ENCODE data around the gene TMEM165.
A peak's percentile ranks its signal among the peaks of the same experiment; 100 is the strongest.
"Not testable (repeated sequence)": the region's sequence is repeated elsewhere in the genome, so short reads cannot be mapped to it uniquely, and the experiment has no call there.

Gene TMEM165, protein sequence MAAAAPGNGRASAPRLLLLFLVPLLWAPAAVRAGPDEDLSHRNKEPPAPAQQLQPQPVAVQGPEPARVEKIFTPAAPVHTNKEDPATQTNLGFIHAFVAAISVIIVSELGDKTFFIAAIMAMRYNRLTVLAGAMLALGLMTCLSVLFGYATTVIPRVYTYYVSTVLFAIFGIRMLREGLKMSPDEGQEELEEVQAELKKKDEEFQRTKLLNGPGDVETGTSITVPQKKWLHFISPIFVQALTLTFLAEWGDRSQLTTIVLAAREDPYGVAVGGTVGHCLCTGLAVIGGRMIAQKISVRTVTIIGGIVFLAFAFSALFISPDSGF

DNA sequence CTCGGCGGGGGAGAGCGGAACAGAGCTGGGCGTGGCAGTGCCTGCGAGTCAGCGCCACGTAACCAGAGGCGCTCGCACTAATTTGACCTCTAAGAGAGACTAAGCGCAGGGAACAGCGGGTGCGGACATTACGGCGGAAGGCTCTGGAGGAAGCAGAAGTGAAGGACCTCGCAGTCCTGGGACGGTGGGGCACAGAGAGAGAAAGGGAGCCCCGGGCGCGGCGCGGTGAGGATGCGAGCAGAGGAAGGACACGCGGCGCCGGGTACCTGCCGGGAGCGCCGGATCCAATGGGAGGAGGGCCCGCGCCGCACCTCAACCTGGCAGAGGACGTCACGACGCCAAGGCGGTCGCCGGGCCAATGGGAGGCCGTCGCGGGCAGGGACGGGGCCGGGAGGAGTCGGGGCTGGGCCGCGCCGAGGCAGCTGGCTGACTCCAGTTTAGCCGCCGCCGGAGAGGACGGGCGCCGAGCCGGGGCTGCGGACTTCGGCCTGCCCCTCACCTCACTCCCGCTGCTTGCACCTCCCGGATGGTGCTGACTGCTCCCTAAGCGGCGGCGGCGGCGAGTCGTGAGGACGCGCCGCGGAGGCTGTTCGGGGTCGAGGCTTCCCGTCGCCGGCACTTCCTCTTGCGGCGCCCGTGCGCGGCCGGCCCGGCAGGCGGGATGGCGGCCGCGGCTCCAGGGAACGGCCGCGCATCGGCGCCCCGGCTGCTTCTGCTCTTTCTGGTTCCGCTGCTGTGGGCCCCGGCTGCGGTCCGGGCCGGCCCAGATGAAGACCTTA, at the start of gene TMEM165:
Gene TMEM165 (plus strand): TSS at position 429 of the 779 bp plus-strand sequence. CDS start 233 bp downstream, at position 662.
- Mint-ChIP-seq H3K4me3 (peak within 1 kb of the TSS; percentile 92), H3K36me3 (ENCODE audit: low read depth) (peaks cover 46% of the 10 kb centered on the region), H3K27me3 (no peaks in the 10 kb centered on the region), H3K4me1 (ENCODE audit: low read depth) (peaks cover 38% of the 10 kb centered on the region), H3K9me3 (no peaks in the 10 kb centered on the region), H3K27ac (peak within 1 kb of the TSS; percentile 96)
- intact Hi-C loops (cut with micrococcal nuclease), result loop anchor here (1.0 to 5.0 kb wide), 2 partner anchors 49 to 152 kb away; partner anchors contain the start of genes CLOCK and SRD5A3

DNA sequence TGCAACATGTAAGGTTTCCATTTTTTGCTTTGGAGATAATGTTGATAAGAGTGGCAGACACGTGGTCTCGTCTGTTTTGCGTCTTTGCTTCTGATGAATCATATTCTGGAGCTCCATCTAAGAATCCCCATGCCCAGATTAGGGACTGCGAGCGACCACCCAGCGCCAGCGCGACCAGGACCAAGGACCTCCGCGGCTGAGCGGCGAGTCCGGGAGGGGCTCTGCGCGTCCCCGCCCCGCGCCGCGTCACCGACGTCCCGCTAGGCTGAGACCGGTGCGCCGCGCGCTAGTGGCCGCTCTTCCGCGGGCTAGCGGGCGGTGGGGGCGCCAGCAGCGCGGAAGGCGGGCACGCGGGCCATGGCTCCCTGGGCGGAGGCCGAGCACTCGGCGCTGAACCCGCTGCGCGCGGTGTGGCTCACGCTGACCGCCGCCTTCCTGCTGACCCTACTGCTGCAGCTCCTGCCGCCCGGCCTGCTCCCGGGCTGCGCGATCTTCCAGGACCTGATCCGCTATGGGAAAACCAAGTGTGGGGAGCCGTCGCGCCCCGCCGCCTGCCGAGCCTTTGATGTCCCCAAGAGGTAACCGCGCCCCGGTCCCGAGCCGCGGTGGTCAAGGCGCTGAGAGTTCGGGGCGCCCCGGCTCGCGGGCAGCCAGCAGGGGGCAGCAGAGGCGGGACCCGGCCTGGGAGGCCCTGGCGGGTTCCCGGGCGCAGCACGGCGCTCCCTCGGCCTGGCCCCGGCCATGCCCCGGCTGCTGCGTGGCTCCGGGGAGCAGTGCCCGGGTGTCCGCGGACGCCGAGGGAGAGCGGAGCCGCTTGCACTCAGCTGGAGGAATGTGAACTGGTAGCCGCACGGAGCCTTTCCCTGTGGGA, 49.5 kb upstream of the TMEM165 start, which contains the start of gene SRD5A3:
Gene SRD5A3 (plus strand): TSS at position 263 of the 871 bp plus-strand sequence. CDS start 95 bp downstream, at position 358.
- Mint-ChIP-seq H3K27ac (peak within 1 kb of the TSS; percentile 93), H3K4me3 (peak within 1 kb of the TSS; percentile 93), H3K27me3 (no peaks in the 10 kb centered on the region), H3K9me3 (no peaks in the 10 kb centered on the region), H3K36me3 (ENCODE audit: low read depth) (peaks cover 13% of the 10 kb centered on the region), H3K4me1 (ENCODE audit: low read depth) (peaks cover 16% of the 10 kb centered on the region)
- intact Hi-C loops (cut with micrococcal nuclease), result loop anchor here (1.0 to 5.0 kb wide), 4 partner anchors 49 to 603 kb away; partner anchors contain the start of genes CEP135, CLOCK, EXOC1 and TMEM165

DNA sequence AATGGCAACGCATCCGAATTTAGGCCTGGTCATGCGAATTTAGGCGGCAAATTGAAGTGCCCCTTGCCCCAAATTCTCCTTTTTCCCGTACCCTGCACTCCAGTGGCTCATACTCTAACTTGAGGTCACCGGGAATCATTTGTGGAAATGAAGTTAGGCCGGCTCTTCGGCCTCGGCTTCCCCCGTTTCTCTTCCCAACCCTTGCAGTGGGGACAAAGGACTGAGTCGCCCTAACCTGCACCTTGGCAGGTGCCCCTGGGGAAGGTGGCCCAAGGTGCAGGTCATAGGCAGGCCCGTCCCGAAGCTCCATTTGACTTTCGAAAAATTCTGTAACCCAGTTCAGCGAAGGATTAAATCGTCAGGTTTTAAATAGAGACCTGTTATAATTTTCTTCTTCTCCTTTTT, 48.9 kb upstream of the TMEM165 start:
- intact Hi-C loops (cut with micrococcal nuclease), result loop anchor here (1.0 to 5.0 kb wide), 4 partner anchors 48 to 602 kb away; partner anchors contain the start of genes CEP135, CLOCK, EXOC1 and TMEM165
- peak overlapping the region; percentile 93 for H3K27ac Mint-ChIP-seq
- H3K9me3 Mint-ChIP-seq, result no peaks in the 10 kb centered on the region

DNA sequence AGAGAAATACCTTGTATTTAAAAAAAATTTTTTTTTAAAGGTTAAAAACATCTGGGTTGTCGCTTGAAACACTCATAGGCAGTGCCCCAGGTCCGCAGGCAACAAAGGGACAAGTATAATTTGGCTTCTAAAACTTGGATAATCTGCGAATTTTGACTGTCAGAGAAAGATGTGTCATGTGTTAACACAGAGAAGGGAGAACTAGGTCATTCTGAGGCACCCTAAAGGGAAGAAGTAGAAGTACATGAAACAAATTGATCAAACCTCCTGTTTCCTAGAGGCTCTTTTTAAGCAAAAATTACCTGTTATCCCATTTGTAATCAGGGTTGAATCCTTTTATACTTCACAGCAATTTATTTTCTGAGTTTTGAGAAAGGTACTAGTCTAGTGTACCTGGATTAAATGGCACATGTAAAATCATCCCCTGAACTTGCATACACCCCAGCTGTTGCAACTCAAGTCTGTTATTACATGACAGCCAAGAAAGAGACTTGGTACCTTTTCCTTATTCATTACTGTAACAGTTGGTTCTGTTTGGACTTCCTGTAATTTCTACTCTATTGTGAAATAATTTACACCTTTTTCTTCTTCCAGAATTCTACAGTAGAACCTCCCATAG, 48.0 kb upstream of the TMEM165 start:
- Mint-ChIP-seq H3K36me3 (ENCODE audit: low read depth) (peaks cover 28% of the 10 kb centered on the region), H3K27me3 (no peaks in the 10 kb centered on the region), H3K27ac (peak overlapping the region; percentile 93), H3K9me3 (peaks cover 5% of the 10 kb centered on the region), H3K4me1 (ENCODE audit: low read depth) (peaks cover 26% of the 10 kb centered on the region), H3K4me3 (no peak overlapping the region)
- intact Hi-C loops (cut with micrococcal nuclease), result loop anchor here (2.0 to 5.0 kb wide), 3 partner anchors 200 to 601 kb away; partner anchors contain the start of genes CEP135, CLOCK and EXOC1

More for the DNA sequence above, 48.9 kb upstream of the TMEM165 start:
- H3K27me3 Mint-ChIP-seq, result no peaks in the 10 kb centered on the region
- peaks cover 20% of the 10 kb centered on the region for H3K36me3 Mint-ChIP-seq (ENCODE audit: low read depth)
- H3K4me3 Mint-ChIP-seq, result peak overlapping the region; percentile 93
- H3K4me1 Mint-ChIP-seq (ENCODE audit: low read depth), result peaks cover 17% of the 10 kb centered on the region

DNA sequence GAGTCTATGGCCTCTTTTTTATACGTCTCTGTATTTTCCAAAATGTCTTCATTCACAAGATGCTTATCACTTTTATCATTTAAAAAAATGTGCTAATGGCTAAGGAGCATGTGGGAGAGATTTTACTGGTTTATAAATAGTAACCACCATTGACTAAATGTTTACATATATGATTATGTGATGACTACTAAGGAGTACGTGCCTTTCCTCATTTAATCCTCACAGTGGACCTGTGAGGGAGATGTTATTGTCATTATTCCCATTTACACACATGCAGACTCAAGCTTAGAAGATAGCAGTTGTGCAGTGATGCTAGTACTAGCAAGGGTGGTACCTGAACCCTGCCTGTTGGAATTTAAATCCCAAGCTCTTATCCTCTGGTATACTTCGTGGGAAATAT, 47.3 kb upstream of the TMEM165 start:
- H3K36me3 Mint-ChIP-seq (ENCODE audit: low read depth), result peaks cover 36% of the 10 kb centered on the region
- intact Hi-C loops (cut with micrococcal nuclease), result loop anchor here (5.0 kb wide), 1 partner anchor 199 kb away; the partner anchor contains the start of gene CLOCK
- no peak overlapping the region for H3K27ac Mint-ChIP-seq
- peaks cover 12% of the 10 kb centered on the region for H3K9me3 Mint-ChIP-seq
- no peak overlapping the region for H3K4me3 Mint-ChIP-seq
- H3K27me3 Mint-ChIP-seq, result no peaks in the 10 kb centered on the region
- H3K4me1 Mint-ChIP-seq (ENCODE audit: low read depth), result peaks cover 31% of the 10 kb centered on the region

DNA sequence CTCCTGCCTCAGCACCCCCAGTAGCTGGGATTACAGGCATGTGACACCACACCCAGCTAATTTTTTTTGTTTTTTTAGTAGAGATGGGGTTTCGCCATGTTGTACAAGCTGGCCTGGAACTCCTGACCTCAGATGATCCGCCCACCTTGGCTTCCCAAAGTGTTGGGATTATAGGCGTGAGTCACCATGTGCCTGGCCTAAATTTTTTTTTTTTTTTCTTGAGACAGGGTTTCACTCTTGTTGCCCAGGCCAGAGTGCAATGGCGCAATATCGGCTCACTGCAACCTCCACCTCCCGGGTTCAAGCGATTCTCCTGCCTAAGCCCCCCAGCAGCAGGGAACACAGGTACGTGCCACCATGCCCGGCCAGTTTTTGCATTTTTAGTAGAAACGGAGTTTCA, 44.9 kb upstream of the TMEM165 start:
- peaks cover 45% of the 10 kb centered on the region for H3K36me3 Mint-ChIP-seq (ENCODE audit: low read depth)
- H3K4me1 Mint-ChIP-seq (ENCODE audit: low read depth), result peaks cover 38% of the 10 kb centered on the region
- not testable (repeated sequence) for H3K27ac Mint-ChIP-seq, H3K27me3 Mint-ChIP-seq, H3K4me3 Mint-ChIP-seq
- H3K9me3 Mint-ChIP-seq, result peaks cover 22% of the 10 kb centered on the region
- intact Hi-C loops (cut with micrococcal nuclease), result loop anchor here (10.0 kb wide), 1 partner anchor 394 kb away; no protein-coding TSS in a partner anchor

DNA sequence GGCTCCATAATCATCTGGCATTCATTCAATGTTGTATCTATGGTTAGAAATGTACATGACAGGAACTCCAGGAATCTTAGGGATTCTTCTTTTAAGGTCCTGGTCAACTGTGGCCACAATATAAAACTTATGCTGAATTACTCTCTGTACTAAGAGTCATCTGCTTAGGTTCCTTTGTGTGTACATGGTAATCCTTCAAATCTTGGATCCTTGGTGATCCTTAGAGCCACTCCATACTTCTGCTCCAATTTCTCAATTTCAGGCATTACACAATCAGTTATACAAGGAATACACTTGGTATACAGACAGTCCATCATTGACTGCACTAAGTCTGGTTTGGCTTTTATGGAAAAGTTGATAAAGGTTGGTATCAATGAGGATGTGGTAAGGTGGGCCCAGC, 43.9 kb upstream of the TMEM165 start:
- Mint-ChIP-seq H3K4me3 (no peak overlapping the region), H3K27me3 (no peaks in the 10 kb centered on the region), H3K27ac (no peak overlapping the region), H3K9me3 (peaks cover 22% of the 10 kb centered on the region), H3K4me1 (ENCODE audit: low read depth) (peaks cover 40% of the 10 kb centered on the region), H3K36me3 (ENCODE audit: low read depth) (peaks cover 38% of the 10 kb centered on the region)
- intact Hi-C loops (cut with micrococcal nuclease), result loop anchor here (10.0 kb wide), 1 partner anchor 393 kb away; no protein-coding TSS in a partner anchor

DNA sequence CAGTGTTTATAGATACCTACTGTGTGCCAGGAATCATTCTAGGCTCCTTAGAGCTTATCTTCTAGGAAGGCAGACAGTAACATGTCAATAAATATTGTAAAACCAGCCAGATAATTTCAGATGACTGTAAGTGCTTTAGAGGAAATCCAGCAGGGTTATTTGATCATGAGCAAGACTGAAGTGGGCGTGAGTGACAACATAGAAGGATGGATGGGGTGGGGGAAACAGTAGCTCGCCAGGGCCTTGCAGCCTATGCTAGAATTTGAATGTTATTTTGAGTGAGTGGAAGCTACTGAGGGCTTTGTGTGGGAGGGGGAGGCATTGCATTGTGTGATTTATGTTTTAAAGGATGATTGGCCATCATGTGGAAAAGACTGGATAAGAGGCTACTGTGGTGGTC, 43.0 kb upstream of the TMEM165 start:
- intact Hi-C loops (cut with micrococcal nuclease), result loop anchor here (10.0 kb wide), 1 partner anchor 392 kb away; no protein-coding TSS in a partner anchor
- Mint-ChIP-seq H3K36me3 (ENCODE audit: low read depth) (peaks cover 38% of the 10 kb centered on the region), H3K4me3 (no peak overlapping the region), H3K27ac (peak overlapping the region; percentile 23), H3K9me3 (peaks cover 22% of the 10 kb centered on the region), H3K27me3 (no peaks in the 10 kb centered on the region), H3K4me1 (ENCODE audit: low read depth) (peaks cover 41% of the 10 kb centered on the region)

DNA sequence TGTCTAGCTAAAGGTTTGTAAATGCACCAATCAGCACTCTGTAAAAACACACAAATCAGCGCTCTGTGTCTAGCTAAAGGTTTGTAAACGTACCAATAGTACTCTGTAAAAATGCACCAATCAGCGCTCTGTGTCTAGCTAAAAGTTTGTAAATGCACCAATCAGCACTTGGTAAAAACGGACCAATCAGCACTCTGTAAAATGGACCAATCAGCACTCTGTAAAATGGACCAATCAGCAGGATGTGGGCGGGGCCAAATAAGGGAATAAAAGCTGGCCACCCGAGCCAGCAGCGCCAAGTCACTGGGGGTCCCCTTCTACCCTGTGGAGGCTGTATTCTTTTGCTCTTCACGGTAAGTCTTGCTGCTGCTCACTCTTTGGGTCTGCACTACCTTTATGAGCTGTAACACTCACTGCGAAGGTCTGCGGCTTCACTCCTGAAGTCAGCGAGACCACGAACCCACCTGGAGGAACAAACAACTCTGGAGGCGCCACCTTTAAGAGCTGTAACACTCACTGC, 42.5 kb upstream of the TMEM165 start:
- intact Hi-C loops (cut with micrococcal nuclease), result loop anchor here (10.0 kb wide), 1 partner anchor 392 kb away; no protein-coding TSS in a partner anchor
- H3K9me3 Mint-ChIP-seq, result peaks cover 22% of the 10 kb centered on the region
- H3K4me3 Mint-ChIP-seq, H3K27me3 Mint-ChIP-seq: not testable (repeated sequence)
- H3K4me1 Mint-ChIP-seq (ENCODE audit: low read depth), result peaks cover 41% of the 10 kb centered on the region
- peak overlapping the region; percentile 23 for H3K27ac Mint-ChIP-seq
- peaks cover 38% of the 10 kb centered on the region for H3K36me3 Mint-ChIP-seq (ENCODE audit: low read depth)

DNA sequence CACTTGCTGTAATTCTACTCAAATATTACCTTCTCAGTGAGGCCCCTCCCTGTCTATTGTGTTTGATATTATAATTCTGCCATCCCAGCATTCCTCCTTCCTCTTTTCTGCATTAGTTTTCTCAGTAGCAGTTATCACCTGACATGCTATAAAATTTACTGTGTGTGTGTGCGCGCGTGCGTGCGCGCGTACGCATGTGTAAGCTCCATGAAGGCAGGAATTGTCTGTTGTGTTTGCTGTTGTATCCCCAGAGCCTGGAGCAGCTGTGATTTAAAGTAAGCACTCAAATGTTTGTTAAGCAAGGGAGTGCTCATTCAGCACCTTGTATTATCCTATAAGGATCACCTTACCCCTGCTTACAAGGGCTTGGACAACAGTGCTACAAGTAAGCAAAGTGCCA, 41.1 kb upstream of the TMEM165 start:
- no peak overlapping the region for H3K27ac Mint-ChIP-seq
- peaks cover 22% of the 10 kb centered on the region for H3K9me3 Mint-ChIP-seq
- no peaks in the 10 kb centered on the region for H3K27me3 Mint-ChIP-seq
- H3K4me1 Mint-ChIP-seq (ENCODE audit: low read depth), result peaks cover 49% of the 10 kb centered on the region
- H3K36me3 Mint-ChIP-seq (ENCODE audit: low read depth), result peaks cover 38% of the 10 kb centered on the region
- no peak overlapping the region for H3K4me3 Mint-ChIP-seq
- intact Hi-C loops (cut with micrococcal nuclease), result loop anchor here (10.0 kb wide), 1 partner anchor 390 kb away; no protein-coding TSS in a partner anchor

DNA sequence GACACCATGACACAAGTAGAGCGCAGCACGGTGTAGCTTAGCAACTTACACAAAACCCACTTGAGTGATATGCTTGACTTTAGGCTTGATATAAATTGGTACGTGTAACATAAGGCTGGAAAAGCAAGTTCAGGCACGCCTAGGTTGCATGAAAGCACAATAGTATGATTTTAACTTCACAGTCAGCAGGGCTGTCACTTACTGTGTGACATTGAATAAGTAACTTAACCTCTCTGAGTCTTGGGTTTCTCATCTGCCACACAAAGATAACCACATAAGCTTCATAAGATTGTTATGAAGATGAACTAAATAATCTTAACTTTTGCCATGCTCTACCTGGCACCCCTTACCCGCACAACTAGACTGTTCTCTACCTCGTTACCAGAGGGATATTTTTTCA, 40.2 kb upstream of the TMEM165 start:
- no peak overlapping the region for H3K4me3 Mint-ChIP-seq
- no peak overlapping the region for H3K27ac Mint-ChIP-seq
- H3K9me3 Mint-ChIP-seq, result peaks cover 22% of the 10 kb centered on the region
- peaks cover 49% of the 10 kb centered on the region for H3K4me1 Mint-ChIP-seq (ENCODE audit: low read depth)
- peaks cover 38% of the 10 kb centered on the region for H3K36me3 Mint-ChIP-seq (ENCODE audit: low read depth)
- intact Hi-C loops (cut with micrococcal nuclease), result loop anchor here (10.0 kb wide), 1 partner anchor 389 kb away; no protein-coding TSS in a partner anchor
- H3K27me3 Mint-ChIP-seq, result no peaks in the 10 kb centered on the region

DNA sequence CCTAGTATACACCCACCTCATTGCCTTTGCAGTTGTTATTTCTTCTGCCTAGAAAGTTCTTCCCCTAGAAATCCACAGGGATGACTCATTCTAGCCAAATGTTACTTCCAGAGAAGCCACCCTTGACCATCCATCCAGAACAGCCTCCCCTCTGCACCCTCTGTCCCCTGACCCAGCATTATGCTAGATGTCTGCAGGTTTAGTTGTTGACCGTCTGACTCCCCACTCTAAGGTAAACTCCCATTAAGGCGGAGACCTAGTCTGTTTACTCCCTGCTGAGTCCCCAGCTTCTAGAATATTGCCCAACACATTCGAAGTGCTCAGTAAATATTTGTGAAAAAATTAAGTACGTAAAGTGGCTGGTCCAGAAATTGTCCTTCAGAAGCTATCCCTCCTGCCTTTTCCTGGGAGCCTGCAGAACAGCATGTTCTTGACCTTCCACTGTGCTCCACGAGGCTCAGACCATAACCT, 38.7 kb upstream of the TMEM165 start:
- no peaks in the 10 kb centered on the region for H3K27me3 Mint-ChIP-seq
- no peak overlapping the region for H3K27ac Mint-ChIP-seq
- H3K36me3 Mint-ChIP-seq (ENCODE audit: low read depth), result peaks cover 26% of the 10 kb centered on the region
- H3K4me1 Mint-ChIP-seq (ENCODE audit: low read depth), result peaks cover 51% of the 10 kb centered on the region
- H3K4me3 Mint-ChIP-seq, result no peak overlapping the region
- H3K9me3 Mint-ChIP-seq, result peaks cover 22% of the 10 kb centered on the region
- intact Hi-C loops (cut with micrococcal nuclease), result loop anchor here (10.0 kb wide), 1 partner anchor 388 kb away; no protein-coding TSS in a partner anchor

All from dendritic cell treated with granulocyte-macrophage colony-stimulating factor and Interleukin-4, amounts not matched to agents 40 ng/mL and 50 ng/mL, for 4 days (primary cell).